Left renal pelvis (tissue), 4 donors: ENCODE measurements around the gene OPTC. TPM values are rescaled to one million over a fixed set of nuclear protein-coding genes. Genes with fewer than 3 reads are reported as not detected.

Experiments
- DNase-seq, 4 donors: peaks; one replicate each; pipeline ENCODE4 v3.0.0-alpha.2; 2013; ENCODE audit warnings: low read depth in 4 of 4, low spot score in 3 of 4
- polyA plus RNA-seq, 4 donors: library from polyadenylated mRNA; unstranded; fragments of 120-200 nt; gene quantifications; one replicate each; pipeline ENCODE4 v1.2.1, GENCODE V29; 2013; ENCODE audit not compliant: insufficient read length in 4 of 4

The OPTC gene
- polyA plus RNA-seq, 4 donors: 0.11 TPM; not detected in 3

DNA sequence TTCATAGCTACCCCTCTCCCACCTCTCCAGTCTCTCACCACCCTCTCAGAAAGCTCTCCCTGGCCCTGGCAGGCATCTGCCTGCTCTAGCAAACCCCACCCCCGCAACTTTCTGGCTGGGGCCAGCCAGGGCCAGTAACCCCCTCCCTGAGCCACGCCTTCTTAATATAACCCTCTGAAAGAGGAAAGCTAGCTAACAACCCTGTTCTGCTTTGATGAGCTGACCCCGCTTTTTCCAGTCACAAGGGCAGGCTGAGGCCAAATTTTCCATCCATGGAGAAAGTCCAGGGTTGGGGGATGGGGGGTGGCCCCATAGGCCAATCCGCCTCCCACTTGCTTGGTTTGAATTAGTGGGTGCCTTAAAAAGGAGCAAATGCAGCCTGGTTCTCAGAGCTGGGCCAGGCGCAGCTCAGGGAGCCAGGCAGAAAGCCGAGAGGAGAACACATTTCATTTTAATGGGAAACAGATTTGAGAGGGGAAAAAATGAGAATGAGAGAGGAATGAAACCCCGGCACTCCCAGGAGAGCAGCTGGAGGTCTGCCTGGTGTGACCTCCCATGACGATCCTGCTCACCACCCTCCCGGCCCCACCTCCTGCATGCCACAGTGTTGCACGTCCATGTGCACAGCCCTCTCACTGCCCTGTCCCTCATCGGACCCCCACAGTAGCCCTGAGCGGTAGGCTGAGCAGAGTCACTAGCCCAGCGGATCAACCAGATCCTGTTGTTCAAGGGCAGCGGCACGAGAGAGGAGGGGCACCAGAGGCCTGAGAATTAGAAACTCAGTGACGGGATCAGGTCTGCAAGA lies 62.3 kb downstream of the OPTC start:
- DNase-seq: peak in 1 of 4 donors; percentile 29

- no peak for DNase-seq
These were observed 63.4 kb downstream of the OPTC start for GRCh38 chr1:203557390-203557789.

DNA sequence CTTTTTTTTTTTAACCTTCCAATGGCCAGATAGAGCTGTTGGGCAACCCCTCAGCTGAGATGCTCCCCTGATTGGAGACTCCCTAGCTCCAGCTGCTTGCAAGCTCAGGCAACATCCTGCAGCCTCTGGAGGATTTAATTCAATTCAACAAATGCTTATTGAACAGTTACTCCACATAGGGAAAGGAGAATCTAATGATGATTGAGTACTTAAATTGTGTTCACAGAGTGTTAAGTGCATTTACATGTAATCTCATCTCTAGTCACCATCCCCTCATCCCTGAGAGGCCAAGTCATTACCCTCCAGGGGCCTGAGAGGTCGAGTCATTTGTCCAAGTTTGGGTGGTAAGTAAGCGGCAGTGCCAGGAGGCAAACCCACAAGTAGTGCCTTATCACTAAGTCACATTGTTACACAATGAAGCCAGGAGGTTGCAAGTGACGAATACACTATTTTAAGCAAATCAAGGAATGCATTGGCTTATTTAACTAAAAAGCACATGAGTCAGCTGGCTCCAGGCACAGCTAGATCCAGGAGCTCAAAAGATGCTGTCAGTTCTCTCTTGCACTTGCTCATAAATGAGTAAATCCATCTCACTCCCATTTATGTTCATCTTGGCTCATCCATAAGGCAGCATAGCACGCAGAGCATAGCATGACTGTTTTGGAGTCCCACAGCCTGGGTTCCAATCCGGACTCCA lies 64.3 kb downstream of the OPTC start:
- DNase-seq: no peak

Other genes with a start within 250 kb of the OPTC start
- 100 to 1,000 TPM; 103 to 223 (median 144) TPM for gene BTG2, start 188.6 kb upstream of the OPTC start, polyA plus RNA-seq
- 100 to 1,000 TPM in 1 of 4 donors, 10 to 100 TPM in 3; 37.1 to 291 (median 61.4) TPM for gene FMOD, start 143.0 kb upstream of the OPTC start, polyA plus RNA-seq
- 10 to 100 TPM in 1 of 4 donors, 1 to 10 TPM in 3; 1.8 to 66.6 (median 7.9) TPM for gene PRELP, start 18.3 kb upstream of the OPTC start, polyA plus RNA-seq
- gene ATP2B4, start 132.7 kb downstream of the OPTC start, polyA plus RNA-seq: 100 to 1,000 TPM in 1 of 4 donors, 10 to 100 TPM in 3; 55.9 to 176 (median 74.0) TPM